ENCODE measurements around the gene TTC34.

- no peak for TF ChIP-seq CTCF (IDR thresholded peaks at IDR 0.05)
- no peak for TF ChIP-seq POLR2A (IDR thresholded peaks at IDR 0.05)
These were observed 188.7 kb downstream of the TTC34 start for GRCh38 chr1:2612591-2613365.
